Sigmoid colon (tissue), 7 donors: ENCODE results near the gene CLPSL2. TPM values are rescaled to one million over a fixed set of nuclear protein-coding genes. Genes with fewer than 3 reads are reported as not detected.

Source experiments
- DNase-seq: peaks from one replicate; pipeline ENCODE4 v3.0.0-alpha.2; 2019
- H3K27ac ChIP-seq, 4 donors: fragments of 200-600 bp; sonication (generic); one replicate each; pipeline ENCODE4 v1.5.1; 2016 to 2019; ENCODE audit warnings: mild to moderate bottlenecking in 1 of 4
- H3K27me3 ChIP-seq, 3 donors: fragments of 200-600 bp; sonication (generic); one replicate each; pipeline ENCODE4 v1.5.1; 2019; ENCODE audit warnings: mild to moderate bottlenecking in 1 of 3
- H3K36me3 ChIP-seq, 4 donors: fragments of 200-600 bp; sonication (generic); one replicate each; pipeline ENCODE4 v1.5.1; 2016 to 2019
- H3K4me1 ChIP-seq, 4 donors: fragments of 200-600 bp; sonication (generic); one replicate each; pipeline ENCODE4 v1.5.1; 2017 to 2019
- H3K4me3 ChIP-seq, 4 donors: fragments of 200-600 bp; sonication (generic); one replicate each; pipeline ENCODE4 v1.5.1; 2017 to 2019; ENCODE audit warnings: mild to moderate bottlenecking in 2 of 4, moderate library complexity in 1 of 4
- H3K9me3 ChIP-seq, 4 donors: fragments of 200-600 bp in 3 of 4; sonication (generic) in 3 of 4; one replicate each; pipeline versions ENCODE4 v1.5.1 to v1.6.1; 2013 to 2019
- CTCF ChIP-seq, 4 experiments: fragments of 450-650 bp in 3 of 4; fragments of 200-600 bp in 1 of 4; IDR thresholded peaks; one replicate each; pipeline ENCODE4 v1.5.1; 2016 to 2019; ENCODE audit warnings: antibody characterized with exemption in 4 of 4, mild to moderate bottlenecking in 3 of 4, moderate library complexity in 2 of 4
- EP300 ChIP-seq, 4 donors: sonication (generic); formaldehyde crosslinking; IDR thresholded peaks; one replicate each; pipeline ENCODE4 v1.6.1; 2017; ENCODE audit warnings: antibody characterized with exemption in 4 of 4
- POLR2A ChIP-seq, 2 donors: fragments of 450-650 bp; IDR thresholded peaks; one replicate each; pipeline ENCODE4 v1.6.1; 2016; ENCODE audit warnings: antibody characterized with exemption in 2 of 2, mild to moderate bottlenecking in 2 of 2, moderate library complexity in 2 of 2
- POLR2AphosphoS5 ChIP-seq, 4 donors: sonication (generic); formaldehyde crosslinking; IDR thresholded peaks; one replicate each; pipeline ENCODE4 v1.6.1; 2017; ENCODE audit warnings: antibody characterized with exemption in 4 of 4
- WGBS, 2 donors: extraction: QIAGEN DNeasy Blood & Tissue Kit; methylation state at CpG; one replicate each; pipeline ENCODE4 v1.1.7; 2013; 5-methylcytosine and 5-hydroxymethylcytosine counted together
- intact Hi-C: fragments of 100-400 bp; cut with DNase I; formaldehyde crosslinking; loops from one replicate; pipeline ENCODE4 v1.15.1; 2023
- polyA plus RNA-seq, 3 donors: library from polyadenylated mRNA; stranded (reverse); fragments of 200-250 nt; gene quantifications; one replicate each; pipeline ENCODE4 v1.2.3, GENCODE V29; 2013
- total RNA-seq, 4 donors: library from RNA; depleted of rRNA; stranded (reverse); fragments of >200 nt; gene quantifications; one replicate each; pipeline ENCODE4 v1.1.0, GENCODE V29; 2016
- donor health status: healthy with polysubstance abuse.
- donor health status: Bipolar disorder and iron deficiency.
- donor health status: healthy.

Gene CLPSL2
- total and polyA plus RNA-seq, 7 donors, result not detected

GRCh38 chr6:35795453-35796071, 19.2 kb downstream of the CLPSL2 start:
- Histone ChIP-seq H3K36me3 (no peaks in the 10 kb centered on the region), H3K27me3 (peaks cover 0 to 12% (median 0%) of the 10 kb centered on the region in 3 donors), H3K27ac (no peak overlapping the region), H3K9me3 (no peaks in the 10 kb centered on the region), H3K4me1 (no peaks in the 10 kb centered on the region), H3K4me3 (no peak overlapping the region)
- intact Hi-C loops, result no loop called here
- no peak for DNase-seq
- no peak for TF ChIP-seq POLR2A (IDR thresholded peaks at IDR 0.05)
- no peak for TF ChIP-seq POLR2AphosphoS5 (IDR thresholded peaks at IDR 0.05)
- no peak for TF ChIP-seq CTCF (IDR thresholded peaks at IDR 0.05)
- no peak for TF ChIP-seq EP300 (IDR thresholded peaks at IDR 0.05)
- 89 to 92% methylated on average over 11 of the region's 11 CpGs for WGBS, 2 donors

GRCh38 chr6:35796236-35796635, 19.8 kb downstream of the CLPSL2 start:
- 85 to 91% methylated on average over 4 of the region's 4 CpGs for WGBS, 2 donors
- H3K4me1 ChIP-seq, result no peaks in the 10 kb centered on the region
- no peak for DNase-seq
- no peaks in the 10 kb centered on the region for H3K36me3 ChIP-seq
- H3K27ac ChIP-seq, result no peak overlapping the region
- H3K27me3 ChIP-seq, result peaks cover 0 to 12% (median 0%) of the 10 kb centered on the region in 3 donors
- no peaks in the 10 kb centered on the region for H3K9me3 ChIP-seq
- TF ChIP-seq POLR2AphosphoS5 (IDR thresholded peaks at IDR 0.05) (no peak), CTCF (IDR thresholded peaks at IDR 0.05) (no peak), EP300 (IDR thresholded peaks at IDR 0.05) (no peak), POLR2A (IDR thresholded peaks at IDR 0.05) (no peak)
- intact Hi-C loops, result no loop called here
- no peak overlapping the region for H3K4me3 ChIP-seq

DNA sequence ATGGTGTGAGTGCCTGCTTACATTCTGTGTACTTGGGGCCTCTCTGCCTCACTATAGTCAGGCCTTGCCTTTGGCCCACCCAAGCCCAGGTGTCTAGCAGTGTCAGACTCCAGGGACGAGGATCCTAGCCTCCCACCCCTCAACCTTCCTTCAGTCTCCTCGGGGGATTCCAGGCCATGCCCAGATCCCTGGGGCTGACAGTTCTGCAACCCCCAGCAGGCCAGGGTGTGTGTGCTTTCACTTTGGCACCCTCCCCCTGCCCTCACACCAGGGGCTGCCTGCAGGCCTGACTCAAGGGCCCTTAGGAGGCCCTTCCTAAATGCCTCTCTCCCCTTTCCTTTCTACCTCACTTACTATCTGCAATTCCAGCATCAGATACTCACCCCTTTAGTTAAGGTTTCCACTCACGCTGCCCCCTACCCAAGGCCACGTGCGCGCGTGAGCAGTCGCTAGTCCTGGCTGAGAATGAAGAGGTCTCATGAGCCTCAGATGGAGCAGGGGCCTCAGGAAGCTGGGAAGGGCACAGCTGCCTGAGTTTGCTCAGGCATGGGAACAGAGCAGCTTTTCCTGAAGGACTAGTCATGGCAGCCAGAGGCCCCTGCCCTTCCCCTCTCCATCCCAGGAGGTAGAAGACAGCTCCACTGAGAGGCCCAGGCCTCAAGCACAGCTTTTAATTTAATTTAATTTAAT, 21.6 kb downstream of the CLPSL2 start:
- H3K27ac ChIP-seq, result no peak overlapping the region
- H3K4me1 ChIP-seq, result no peaks in the 10 kb centered on the region
- no peaks in the 10 kb centered on the region for H3K9me3 ChIP-seq
- intact Hi-C loops, result no loop called here
- TF ChIP-seq CTCF (IDR thresholded peaks at IDR 0.05), result no peak
- TF ChIP-seq EP300 (IDR thresholded peaks at IDR 0.05), result no peak
- no peak for TF ChIP-seq POLR2A (IDR thresholded peaks at IDR 0.05)
- no peak for TF ChIP-seq POLR2AphosphoS5 (IDR thresholded peaks at IDR 0.05)
- DNase-seq, result no peak
- H3K36me3 ChIP-seq, result no peaks in the 10 kb centered on the region
- peaks cover 0 to 12% (median 0%) of the 10 kb centered on the region in 3 donors for H3K27me3 ChIP-seq
- H3K4me3 ChIP-seq, result no peak overlapping the region
- WGBS, 2 donors, result 88 to 89% methylated on average over 8 of the region's 8 CpGs

GRCh38 chr6:35798706-35799105, 22.3 kb downstream of the CLPSL2 start:
- DNase-seq, result no peak
- H3K4me3 ChIP-seq, result no peak overlapping the region
- H3K27ac ChIP-seq, result no peak overlapping the region
- H3K27me3 ChIP-seq, result peaks cover 0 to 10% (median 0%) of the 10 kb centered on the region in 3 donors
- H3K4me1 ChIP-seq, result no peaks in the 10 kb centered on the region
- 74 to 84% methylated on average over 5 of the region's 5 CpGs for WGBS, 2 donors
- TF ChIP-seq CTCF (IDR thresholded peaks at IDR 0.05) (no peak), EP300 (IDR thresholded peaks at IDR 0.05) (no peak), POLR2A (IDR thresholded peaks at IDR 0.05) (no peak), POLR2AphosphoS5 (IDR thresholded peaks at IDR 0.05) (no peak)
- intact Hi-C loops, result no loop called here
- no peaks in the 10 kb centered on the region for H3K36me3 ChIP-seq
- no peaks in the 10 kb centered on the region for H3K9me3 ChIP-seq
